SK-N-SH (cell line): Measurements from ENCODE around the gene PPP1R9B.

ENCODE experiments used
- CHD2 ChIP-seq: fragments of 150-350 bp; IDR thresholded peaks from 2 replicates; pipeline ENCODE4 v1.6.1; 2018; ENCODE audit warnings: low read length; ENCODE audit not compliant: partially characterized antibody
- CTCF ChIP-seq: fragments of 200-600 bp; sonication (generic); IDR thresholded peaks from 2 replicates; pipeline ENCODE4 v1.6.1; 2017; ENCODE audit warnings: antibody characterized with exemption, mild to moderate bottlenecking, moderate library complexity
- EP300 ChIP-seq, 2 experiments: IDR thresholded peaks; 2 replicates each; pipeline versions ENCODE4 v1.4.0 to v1.6.1; 2012; ENCODE audit warnings: borderline replicate concordance in 1 of 2, low read depth in 1 of 2, low read length in 1 of 2
- FOXJ3 ChIP-seq: sonication (generic); formaldehyde crosslinking; IDR thresholded peaks from 2 replicates; pipeline ENCODE4 v1.5.1; 2020; ENCODE audit warnings: mild to moderate bottlenecking, missing genetic modification reagents
- IRF3 ChIP-seq: fragments of 150-350 bp; IDR thresholded peaks from 2 replicates; pipeline ENCODE4 v1.6.1; 2016; ENCODE audit warnings: mild to moderate bottlenecking, low read depth, low read length
- POLR2AphosphoS5 ChIP-seq: IDR thresholded peaks from 2 replicates; pipeline ENCODE4 v1.6.1; 2012; ENCODE audit warnings: low read depth, low read length
- RCOR1 ChIP-seq: fragments of 150-350 bp; IDR thresholded peaks from 2 replicates; pipeline ENCODE4 v1.6.1; 2017; ENCODE audit warnings: antibody characterized with exemption, low read length
- REST ChIP-seq: IDR thresholded peaks from 2 replicates; pipeline ENCODE4 v1.6.1; 2012; ENCODE audit warnings: mild to moderate bottlenecking, low read depth, low read length, moderate library complexity
- RXRA ChIP-seq: IDR thresholded peaks from 2 replicates; pipeline ENCODE4 v1.4.0; 2012; ENCODE audit warnings: low read depth, mild to moderate bottlenecking, borderline replicate concordance
- USF2 ChIP-seq: fragments of 150-350 bp; IDR thresholded peaks from 2 replicates; pipeline ENCODE4 v1.6.1; 2017; ENCODE audit warnings: antibody characterized with exemption, low read length, low read depth, borderline replicate concordance
- YY1 ChIP-seq: IDR thresholded peaks from 2 replicates; pipeline ENCODE4 v1.4.0; 2012; ENCODE audit warnings: low read depth, mild to moderate bottlenecking
- ZBTB33 ChIP-seq: IDR thresholded peaks from 2 replicates; pipeline ENCODE4 v1.4.0; 2012; ENCODE audit warnings: low read depth, borderline replicate concordance

GRCh38 chr17:50165867-50166517 lies 15.5 kb upstream of the PPP1R9B start, which contains the start of gene SGCA:
- TF ChIP-seq REST, result no peak
- no peak for TF ChIP-seq EP300 (IDR thresholded peaks at IDR 0.05; ENCODE audit: borderline replicate concordance in 1 of 2, low read depth in 1 of 2, low read length in 1 of 2)
- TF ChIP-seq CTCF, result no peak
- TF ChIP-seq CHD2, result no peak
- TF ChIP-seq USF2, result no peak
- TF ChIP-seq ZBTB33, result no peak
- TF ChIP-seq IRF3, result no peak
- no peak for TF ChIP-seq POLR2AphosphoS5
- TF ChIP-seq RCOR1, result no peak
- TF ChIP-seq YY1, result no peak
- TF ChIP-seq FOXJ3, result no peak
- no peak for TF ChIP-seq RXRA
